Measurements from ENCODE around the gene TAS2R46. TPM values are rescaled to one million over a fixed set of nuclear protein-coding genes. Genes with fewer than 3 reads are reported as not detected.
"Not testable (repeated sequence)": the region's sequence is repeated elsewhere in the genome, so short reads cannot be mapped to it uniquely, and the experiment has no call there.

TAS2R46 gene
- total RNA-seq, 1 experiment from 2014 or later: 2.3 TPM

GRCh38 chr12:11067514-11067913 is 5.4 kb upstream of the TAS2R46 start:
- H3K27ac ChIP-seq: no peak overlapping the region
- no peaks in the 10 kb centered on the region for H3K9me3 ChIP-seq (replicated peaks)
- no peak overlapping the region for H3K4me3 ChIP-seq
- DNase-seq: peak; percentile 2 to 7
- H3K27me3 ChIP-seq: no peaks in the 10 kb centered on the region
- H3K36me3 ChIP-seq: no peaks in the 10 kb centered on the region
- no peaks in the 10 kb centered on the region for H3K4me1 ChIP-seq

- no peak for DNase-seq
- Histone ChIP-seq H3K27me3 (no peaks in the 10 kb centered on the region), H3K36me3 (no peaks in the 10 kb centered on the region), H3K4me1 (no peaks in the 10 kb centered on the region), H3K27ac (no peak overlapping the region), H3K4me3 (no peak overlapping the region), H3K9me3 (replicated peaks) (no peaks in the 10 kb centered on the region)
Observed at GRCh38 chr12:11059784-11060183, 2.3 kb downstream of the TAS2R46 start.

GRCh38 chr12:11059041-11059440 is 3.1 kb downstream of the TAS2R46 start:
- Histone ChIP-seq H3K4me3 (no peak overlapping the region), H3K36me3 (no peaks in the 10 kb centered on the region), H3K4me1 (no peaks in the 10 kb centered on the region), H3K27me3 (no peaks in the 10 kb centered on the region), H3K9me3 (replicated peaks) (no peaks in the 10 kb centered on the region), H3K27ac (no peak overlapping the region)
- no peak for DNase-seq

GRCh38 chr12:11055306-11055705 is 6.8 kb downstream of the TAS2R46 start:
- Histone ChIP-seq H3K36me3 (0 out of 2 replicates have a peak, but pooled peaks cover 6% of the 10 kb centered on the region), H3K4me3 (no peak overlapping the region), H3K27ac (no peak overlapping the region), H3K9me3 (replicated peaks) (0 out of 2 replicates have a peak, but pooled peaks cover 3% of the 10 kb centered on the region), H3K27me3 (no peaks in the 10 kb centered on the region), H3K4me1 (no peaks in the 10 kb centered on the region)
- no peak for DNase-seq

- not testable (repeated sequence) for H3K4me3 ChIP-seq; H3K27me3 ChIP-seq; H3K27ac ChIP-seq; H3K9me3 ChIP-seq (replicated peaks); DNase-seq; H3K4me1 ChIP-seq
- H3K36me3 ChIP-seq: 0 out of 2 replicates have a peak, but pooled peaks cover 11% of the 10 kb centered on the region
Observed at GRCh38 chr12:11049806-11050531, 12.1 kb downstream of the TAS2R46 start.

- not testable (repeated sequence) for H3K27me3 ChIP-seq; H3K27ac ChIP-seq; H3K9me3 ChIP-seq (replicated peaks); H3K4me3 ChIP-seq; H3K4me1 ChIP-seq; H3K36me3 ChIP-seq; DNase-seq
Observed at GRCh38 chr12:11041366-11041765, 20.7 kb downstream of the TAS2R46 start.

- Histone ChIP-seq H3K4me1 (no peaks in the 10 kb centered on the region), H3K27ac (no peak overlapping the region), H3K36me3 (peaks cover 6% of the 10 kb centered on the region; the same call in 1 of the 2 replicates), H3K27me3 (no peaks in the 10 kb centered on the region), H3K9me3 (replicated peaks) (no peaks in the 10 kb centered on the region), H3K4me3 (no peak overlapping the region)
- DNase-seq: no peak
Observed at GRCh38 chr12:11040162-11040561, 21.9 kb downstream of the TAS2R46 start.

GRCh38 chr12:11039171-11039570 is 22.9 kb downstream of the TAS2R46 start:
- Histone ChIP-seq H3K4me3 (no peak overlapping the region), H3K27me3 (no peaks in the 10 kb centered on the region), H3K36me3 (peaks cover 6% of the 10 kb centered on the region; the same call in 1 of the 2 replicates), H3K4me1 (no peaks in the 10 kb centered on the region), H3K27ac (no peak overlapping the region), H3K9me3 (replicated peaks) (no peaks in the 10 kb centered on the region)
- no peak for DNase-seq

- not testable (repeated sequence) for H3K4me1 ChIP-seq; DNase-seq; H3K4me3 ChIP-seq; H3K9me3 ChIP-seq (replicated peaks); H3K36me3 ChIP-seq; H3K27me3 ChIP-seq; H3K27ac ChIP-seq
Observed at GRCh38 chr12:11033959-11034358, 28.1 kb downstream of the TAS2R46 start.

GRCh38 chr12:11031307-11031706 is 30.8 kb downstream of the TAS2R46 start, which contains the start of gene TAS2R31:
Gene TAS2R31 (minus strand): TSS chr12:11031407. CDS start chr12:11031335, 72 bp downstream.
- H3K27ac ChIP-seq: no peak within 1 kb of the TSS
- no peaks in the 10 kb centered on the region for H3K9me3 ChIP-seq (replicated peaks)
- no peak for DNase-seq
- H3K4me3 ChIP-seq: no peak within 1 kb of the TSS
- no peaks in the 10 kb centered on the region for H3K27me3 ChIP-seq
- H3K4me1 ChIP-seq: no peaks in the 10 kb centered on the region
- H3K36me3 ChIP-seq: 0 out of 2 replicates have a peak, but pooled peaks cover 3% of the 10 kb centered on the region

- no peak for DNase-seq
- no peaks in the 10 kb centered on the region for H3K27me3 ChIP-seq
- no peaks in the 10 kb centered on the region for H3K9me3 ChIP-seq (replicated peaks)
- H3K4me3 ChIP-seq: no peak overlapping the region
- H3K27ac ChIP-seq: no peak overlapping the region
- H3K4me1 ChIP-seq: no peaks in the 10 kb centered on the region
- H3K36me3 ChIP-seq: 0 out of 2 replicates have a peak, but pooled peaks cover 3% of the 10 kb centered on the region
Observed at GRCh38 chr12:11026118-11026517, 36.0 kb downstream of the TAS2R46 start.

- Histone ChIP-seq H3K36me3 (no peaks in the 10 kb centered on the region), H3K4me1 (no peaks in the 10 kb centered on the region), H3K9me3 (replicated peaks) (no peaks in the 10 kb centered on the region), H3K27ac (no peak overlapping the region), H3K4me3 (no peak overlapping the region), H3K27me3 (no peaks in the 10 kb centered on the region)
- DNase-seq: no peak
Observed at GRCh38 chr12:11023387-11023786, 38.7 kb downstream of the TAS2R46 start.

GRCh38 chr12:11022520-11022919 is 39.6 kb downstream of the TAS2R46 start, which contains the start of gene TAS2R19:
Gene TAS2R19 (minus strand): TSS chr12:11022620. CDS start chr12:11022571, 49 bp downstream.
- Histone ChIP-seq H3K4me1 (no peaks in the 10 kb centered on the region), H3K27ac (no peak within 1 kb of the TSS), H3K36me3 (no peaks in the 10 kb centered on the region), H3K27me3 (no peaks in the 10 kb centered on the region), H3K9me3 (replicated peaks) (no peaks in the 10 kb centered on the region), H3K4me3 (no peak within 1 kb of the TSS)
- no peak for DNase-seq

- Histone ChIP-seq H3K4me1 (no peaks in the 10 kb centered on the region), H3K27ac (no peak overlapping the region), H3K27me3 (no peaks in the 10 kb centered on the region), H3K36me3 (0 out of 2 replicates have a peak, but pooled peaks cover 4% of the 10 kb centered on the region), H3K4me3 (no peak overlapping the region), H3K9me3 (replicated peaks) (no peaks in the 10 kb centered on the region)
- DNase-seq: no peak
Observed at GRCh38 chr12:11016937-11017336, 45.2 kb downstream of the TAS2R46 start.

- Histone ChIP-seq H3K36me3 (0 out of 2 replicates have a peak, but pooled peaks cover 4% of the 10 kb centered on the region), H3K27ac (no peak overlapping the region), H3K4me1 (no peaks in the 10 kb centered on the region), H3K27me3 (no peaks in the 10 kb centered on the region), H3K4me3 (no peak overlapping the region), H3K9me3 (replicated peaks) (no peaks in the 10 kb centered on the region)
- DNase-seq: no peak
Observed at GRCh38 chr12:11015775-11016430, 46.2 kb downstream of the TAS2R46 start.
